ENCODE results near the gene SEC16A. TPM values are rescaled to one million over a fixed set of nuclear protein-coding genes. Genes with fewer than 3 reads are reported as not detected.

The SEC16A gene
- total and polyA plus RNA-seq, 4 donors = 44.2 to 78.8 (median 46.7) TPM

DNA sequence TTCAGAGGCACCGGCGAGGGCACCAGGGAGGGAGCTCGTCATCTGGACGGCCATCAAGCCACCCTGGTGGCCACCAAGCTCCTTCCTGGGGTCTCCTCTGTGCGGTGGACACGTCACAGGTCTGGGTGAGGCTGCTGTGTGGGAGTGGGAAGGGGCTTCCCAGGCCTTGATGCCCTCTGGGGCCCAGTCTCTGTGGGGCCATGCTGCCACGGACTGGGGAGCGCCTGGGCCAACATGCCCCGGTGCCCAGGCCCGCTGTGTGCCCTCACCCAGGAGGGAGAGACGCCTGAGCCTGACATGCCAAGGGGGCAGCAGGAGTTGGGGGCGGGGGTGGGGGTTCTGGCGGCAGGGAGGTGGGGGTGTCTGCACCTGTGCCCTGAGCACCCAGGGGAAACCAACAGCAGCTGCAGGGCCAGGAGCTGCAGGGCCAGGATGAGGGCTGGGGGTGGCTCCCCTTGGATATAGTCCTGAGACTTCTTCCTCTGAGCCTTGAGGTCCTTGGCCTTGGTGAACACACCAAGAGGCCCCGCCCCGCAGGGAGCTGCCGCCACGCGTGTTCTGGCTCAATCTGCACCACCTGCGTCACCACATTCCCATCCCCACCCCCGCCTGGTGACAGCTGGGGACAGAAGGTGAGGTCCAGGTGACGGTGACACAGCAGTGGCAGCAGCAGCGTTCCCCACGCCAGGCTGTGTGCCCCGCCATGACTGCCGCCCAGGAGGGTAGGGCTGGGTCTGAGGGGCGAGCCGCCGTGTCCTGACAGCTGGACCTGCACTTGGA is 15.3 kb upstream of the SEC16A start:
- no peak for DNase-seq

DNA sequence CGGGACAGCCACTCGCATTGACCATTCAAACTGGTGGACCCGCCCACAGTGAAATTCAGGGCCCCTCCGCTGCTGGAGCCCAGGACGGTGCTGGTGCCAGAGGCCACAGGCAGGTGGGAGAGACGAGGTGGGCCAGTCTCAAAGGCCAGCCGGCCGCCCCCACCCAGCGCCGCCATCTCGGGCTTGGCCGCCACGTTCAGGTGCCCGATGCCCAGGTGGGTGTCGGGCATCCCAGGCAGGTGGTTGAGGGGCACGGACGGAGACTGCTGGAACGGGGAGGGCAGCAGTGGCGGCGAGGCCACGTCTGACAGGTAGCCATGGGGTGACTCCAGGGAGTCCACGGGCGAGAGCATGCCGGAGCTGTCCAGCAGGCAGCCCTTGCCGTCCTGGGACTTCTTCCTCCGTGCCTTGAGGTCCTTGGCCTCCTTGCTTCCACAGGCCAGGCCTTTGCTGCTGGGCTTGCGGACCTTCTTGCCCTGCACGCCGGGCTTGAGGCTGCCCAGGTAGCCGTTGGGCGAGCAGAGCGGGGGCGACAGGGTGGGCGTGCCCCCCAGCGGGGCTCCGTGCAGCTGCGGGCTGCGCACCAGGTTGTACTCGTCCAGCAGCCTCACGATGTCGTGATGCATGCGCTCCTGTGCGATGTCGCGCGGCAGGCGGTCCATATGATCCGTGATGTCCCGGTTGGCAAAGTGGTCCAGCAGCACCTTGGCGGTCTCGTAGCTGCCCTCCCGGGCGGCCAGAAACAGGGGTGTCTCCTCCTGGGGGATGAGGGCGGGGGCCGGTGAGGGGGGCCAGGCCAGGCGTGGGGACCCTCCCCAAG is 14.2 kb upstream of the SEC16A start:
- H3K4me1 ChIP-seq (ENCODE audit: control insufficient read depth in 5 of 5, insufficient read depth in 5 of 5, low read length in 5 of 5) = peaks cover 0 to 9% (median 0%) of the 10 kb centered on the region in 5 donors

More for the DNA sequence above, 15.3 kb upstream of the SEC16A start:
- no peak overlapping the region for H3K27ac ChIP-seq (ENCODE audit: low read depth in 1 of 2, low read length in 1 of 2)
- no peaks in the 10 kb centered on the region for H3K27me3 ChIP-seq (ENCODE audit: control insufficient read depth in 3 of 3, insufficient read depth in 3 of 3, low read length in 2 of 3)
- ATAC-seq (ENCODE audit: insufficient read depth, low FRiP score) = no peak
- no peaks in the 10 kb centered on the region for H3K9me3 ChIP-seq (ENCODE audit: control insufficient read depth in 4 of 4, insufficient read depth in 3 of 4, low read length in 3 of 4)
- no peak overlapping the region for H3K9ac ChIP-seq (ENCODE audit: insufficient read depth in 1 of 2, low read length in 2 of 2)
- WGBS, 2 donors = 92 to 93% methylated on average over 28 of the region's 28 CpGs
- H3K4me3 ChIP-seq = no peak overlapping the region
- peaks cover 2 to 82% (median 21%) of the 10 kb centered on the region in 4 donors for H3K36me3 ChIP-seq (ENCODE audit: control insufficient read depth in 4 of 4, insufficient read depth in 4 of 4, low read length in 4 of 4)
- peaks cover 0 to 5% (median 0%) of the 10 kb centered on the region in 5 donors for H3K4me1 ChIP-seq (ENCODE audit: control insufficient read depth in 5 of 5, insufficient read depth in 5 of 5, low read length in 5 of 5)
- TF ChIP-seq CTCF (IDR thresholded peaks at IDR 0.05; ENCODE audit: control extremely low read depth, extremely low read depth) = no peak

GRCh38 chr9:136496181-136496580 is 13.3 kb upstream of the SEC16A start:
- Histone ChIP-seq H3K27ac (ENCODE audit: low read depth in 1 of 2, low read length in 1 of 2) (peak overlapping the region in 1 of 2 donors; percentile 21), H3K9ac (ENCODE audit: insufficient read depth in 1 of 2, low read length in 2 of 2) (no peak overlapping the region), H3K4me1 (ENCODE audit: control insufficient read depth in 5 of 5, insufficient read depth in 5 of 5, low read length in 5 of 5) (peaks cover 0 to 9% (median 0%) of the 10 kb centered on the region in 5 donors), H3K4me3 (no peak overlapping the region), H3K27me3 (ENCODE audit: control insufficient read depth in 3 of 3, insufficient read depth in 3 of 3, low read length in 2 of 3) (no peaks in the 10 kb centered on the region), H3K9me3 (ENCODE audit: control insufficient read depth in 4 of 4, insufficient read depth in 3 of 4, low read length in 3 of 4) (no peaks in the 10 kb centered on the region), H3K36me3 (ENCODE audit: control insufficient read depth in 4 of 4, insufficient read depth in 4 of 4, low read length in 4 of 4) (peaks cover 2 to 65% (median 16%) of the 10 kb centered on the region in 4 donors)
- ATAC-seq (ENCODE audit: insufficient read depth, low FRiP score) (no peak), DNase-seq (no peak)
- WGBS, 2 donors = 74 to 88% methylated on average over 17 to 18 of the region's 18 CpGs
- TF ChIP-seq CTCF (IDR thresholded peaks at IDR 0.05; ENCODE audit: control extremely low read depth, extremely low read depth) = no peak

More for the DNA sequence above, 14.2 kb upstream of the SEC16A start:
- Histone ChIP-seq H3K36me3 (ENCODE audit: control insufficient read depth in 4 of 4, insufficient read depth in 4 of 4, low read length in 4 of 4) (peaks cover 2 to 72% (median 19%) of the 10 kb centered on the region in 4 donors), H3K9ac (ENCODE audit: insufficient read depth in 1 of 2, low read length in 2 of 2) (no peak overlapping the region), H3K9me3 (ENCODE audit: control insufficient read depth in 4 of 4, insufficient read depth in 3 of 4, low read length in 3 of 4) (no peaks in the 10 kb centered on the region), H3K27ac (ENCODE audit: low read depth in 1 of 2, low read length in 1 of 2) (no peak overlapping the region), H3K27me3 (ENCODE audit: control insufficient read depth in 3 of 3, insufficient read depth in 3 of 3, low read length in 2 of 3) (no peaks in the 10 kb centered on the region), H3K4me3 (no peak overlapping the region)
- no peak for DNase-seq
- no peak for ATAC-seq (ENCODE audit: insufficient read depth, low FRiP score)
- 94% methylated on average over 54 to 56 of the region's 56 CpGs for WGBS, 2 donors
- TF ChIP-seq CTCF (IDR thresholded peaks at IDR 0.05; ENCODE audit: control extremely low read depth, extremely low read depth) = no peak

All from lung (tissue), 12 donors.